ENCODE measurements around the gene MED26.

The MED26 gene

DNA sequence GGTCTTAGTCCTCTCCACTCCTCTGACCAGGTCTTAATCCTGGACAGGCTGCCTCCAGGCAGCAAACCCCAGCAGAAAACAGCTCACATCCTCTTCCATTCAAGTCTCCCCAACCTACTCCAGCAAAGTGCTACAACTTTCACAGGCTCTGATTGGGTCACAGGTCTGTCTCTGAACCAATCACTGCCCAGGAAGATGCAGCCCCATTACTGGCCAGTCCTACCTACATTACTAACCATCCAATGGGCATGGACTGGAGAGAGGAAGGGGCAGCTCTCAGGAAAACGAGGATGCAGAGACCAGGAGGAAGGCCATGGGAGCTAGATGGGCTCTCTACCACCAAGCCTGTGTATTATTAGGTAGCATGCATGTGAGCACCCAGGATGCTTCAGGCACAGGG lies 12.2 kb downstream of the MED26 start:
- H3K4me3 ChIP-seq (ENCODE audit: low read depth, low read length), result no peak overlapping the region

DNA sequence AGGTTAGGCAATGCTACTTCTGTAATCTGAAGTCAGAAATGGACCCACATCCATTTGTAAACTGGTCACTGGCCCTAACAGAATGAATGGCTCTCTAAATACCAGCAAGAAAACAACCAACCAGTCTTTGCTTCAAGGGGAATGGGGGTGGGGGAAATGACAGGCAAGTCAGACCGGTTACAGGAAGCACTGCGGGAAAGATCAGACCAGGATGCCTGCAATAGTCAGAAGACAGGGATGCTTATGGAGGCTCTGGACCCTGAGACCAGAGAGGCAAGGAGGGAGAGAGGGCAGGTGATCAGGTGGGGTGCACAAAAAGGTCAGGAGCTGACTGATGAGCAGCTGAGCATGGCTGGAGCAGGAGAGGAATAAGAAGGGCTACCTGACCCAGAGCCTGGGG lies 13.1 kb downstream of the MED26 start:
- H3K4me3 ChIP-seq (ENCODE audit: low read depth, low read length), result no peak overlapping the region

DNA sequence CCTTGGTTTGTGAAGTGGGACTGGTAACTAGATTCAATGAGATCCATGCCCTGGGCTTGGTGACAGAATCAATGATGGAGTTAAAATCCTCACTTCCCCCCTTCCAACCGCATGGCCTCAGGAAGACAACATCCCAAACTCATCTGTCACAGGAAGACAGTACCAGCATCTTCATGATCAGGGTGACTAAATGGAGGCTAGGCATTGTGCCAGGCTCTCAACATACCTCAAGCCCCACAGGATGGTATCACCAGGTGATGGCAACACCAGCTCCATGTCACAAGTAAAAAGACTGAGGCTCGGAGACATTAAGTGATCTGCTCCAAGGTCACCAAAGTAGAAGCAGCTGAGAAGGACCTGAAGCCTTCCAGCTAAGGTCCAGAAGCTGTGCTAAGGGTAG lies 14.2 kb downstream of the MED26 start:
- no peak overlapping the region for H3K4me3 ChIP-seq (ENCODE audit: low read depth, low read length)

- no peak overlapping the region for H3K4me3 ChIP-seq (ENCODE audit: low read depth, low read length)
These were observed 15.4 kb downstream of the MED26 start for GRCh38 chr19:16612636-16613035.

DNA sequence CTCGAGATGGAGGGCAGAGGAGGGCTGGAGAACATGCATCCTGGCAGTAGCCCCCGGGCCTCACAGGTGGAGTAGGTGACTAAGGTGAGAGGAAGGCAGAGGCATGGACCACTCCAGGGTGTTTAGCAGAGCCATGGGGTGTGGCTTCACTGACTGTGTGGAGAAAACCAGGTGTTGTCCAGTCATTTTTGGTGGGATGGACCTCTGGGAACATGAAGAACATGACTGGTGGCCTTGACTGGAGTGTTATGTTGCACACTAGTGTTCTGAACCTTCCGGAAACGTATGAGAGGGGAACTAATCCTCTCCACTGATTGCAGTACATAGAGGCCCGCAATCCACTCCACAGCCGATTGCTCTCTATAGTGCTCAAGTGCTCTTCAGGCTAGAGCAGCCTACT lies 16.9 kb downstream of the MED26 start:
- H3K4me3 ChIP-seq (ENCODE audit: low read depth, low read length), result no peak overlapping the region

DNA sequence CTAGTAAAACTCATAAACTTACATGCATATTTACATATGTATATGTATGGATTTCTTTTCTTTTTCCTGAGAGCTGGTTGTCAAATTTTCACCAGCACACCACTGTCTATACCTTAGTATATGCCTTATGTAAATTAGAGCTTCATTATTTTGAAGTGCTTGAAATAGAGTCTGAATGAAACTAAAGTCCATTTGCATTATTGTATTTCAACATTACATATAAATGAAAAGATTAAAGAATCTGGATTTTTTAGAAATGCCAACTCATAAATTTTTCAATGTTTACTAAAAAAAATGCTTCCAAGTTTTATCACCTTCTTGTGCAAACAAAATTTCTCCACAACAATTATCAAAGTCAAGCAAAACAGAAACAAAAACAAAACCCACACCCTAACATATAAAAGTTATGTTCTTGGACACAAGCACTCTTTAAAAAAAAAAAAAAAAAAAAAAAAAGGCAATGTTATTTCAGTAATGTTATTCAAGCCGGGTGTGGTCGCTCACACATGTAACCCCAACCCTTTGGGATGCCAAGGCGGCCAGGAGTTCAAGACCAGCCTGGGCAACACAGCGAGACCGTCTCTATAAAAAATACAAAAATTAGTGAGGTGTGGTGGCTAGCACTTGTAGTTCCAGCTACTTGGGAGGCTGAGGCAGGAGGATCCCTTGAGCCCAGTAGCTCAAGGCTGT lies 18.3 kb downstream of the MED26 start:
- no peak overlapping the region for H3K4me3 ChIP-seq (ENCODE audit: low read depth, low read length)

GRCh38 chr19:16608290-16608739 lies 19.7 kb downstream of the MED26 start:
- H3K4me3 ChIP-seq (ENCODE audit: low read depth, low read length), result no peak overlapping the region

- no peak overlapping the region for H3K4me3 ChIP-seq (ENCODE audit: low read depth, low read length)
These were observed 20.2 kb downstream of the MED26 start for GRCh38 chr19:16607819-16608218.

DNA sequence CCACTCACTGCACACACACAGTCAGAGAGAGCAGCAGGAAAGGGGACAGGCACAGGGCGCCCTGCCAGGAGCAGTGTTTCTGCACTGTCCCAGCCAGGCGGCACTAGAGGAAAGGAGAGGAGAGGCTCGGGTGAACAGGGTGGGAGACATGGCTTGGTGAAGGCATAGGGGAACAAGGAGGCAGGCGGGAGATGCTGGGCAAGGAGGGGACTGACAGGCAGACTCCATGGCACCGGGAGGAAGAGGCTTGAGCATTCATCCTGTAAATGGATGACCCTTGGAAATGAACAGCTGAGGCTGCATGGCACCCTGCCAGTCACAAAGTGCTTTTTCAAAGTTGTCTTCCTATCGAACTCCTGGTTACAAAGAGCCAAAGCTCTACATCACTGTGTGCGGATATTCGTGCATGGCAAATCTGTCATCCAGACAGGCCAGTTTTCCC lies 22.4 kb downstream of the MED26 start:
- no peak overlapping the region for H3K4me3 ChIP-seq (ENCODE audit: low read depth, low read length)

GRCh38 chr19:16605115-16605514 lies 22.9 kb downstream of the MED26 start:
- no peak overlapping the region for H3K4me3 ChIP-seq (ENCODE audit: low read depth, low read length)

GRCh38 chr19:16604615-16605014 lies 23.4 kb downstream of the MED26 start:
- H3K4me3 ChIP-seq (ENCODE audit: low read depth, low read length), result no peak overlapping the region

GRCh38 chr19:16603090-16603489 lies 24.9 kb downstream of the MED26 start:
- H3K4me3 ChIP-seq (ENCODE audit: low read depth, low read length), result no peak overlapping the region

DNA sequence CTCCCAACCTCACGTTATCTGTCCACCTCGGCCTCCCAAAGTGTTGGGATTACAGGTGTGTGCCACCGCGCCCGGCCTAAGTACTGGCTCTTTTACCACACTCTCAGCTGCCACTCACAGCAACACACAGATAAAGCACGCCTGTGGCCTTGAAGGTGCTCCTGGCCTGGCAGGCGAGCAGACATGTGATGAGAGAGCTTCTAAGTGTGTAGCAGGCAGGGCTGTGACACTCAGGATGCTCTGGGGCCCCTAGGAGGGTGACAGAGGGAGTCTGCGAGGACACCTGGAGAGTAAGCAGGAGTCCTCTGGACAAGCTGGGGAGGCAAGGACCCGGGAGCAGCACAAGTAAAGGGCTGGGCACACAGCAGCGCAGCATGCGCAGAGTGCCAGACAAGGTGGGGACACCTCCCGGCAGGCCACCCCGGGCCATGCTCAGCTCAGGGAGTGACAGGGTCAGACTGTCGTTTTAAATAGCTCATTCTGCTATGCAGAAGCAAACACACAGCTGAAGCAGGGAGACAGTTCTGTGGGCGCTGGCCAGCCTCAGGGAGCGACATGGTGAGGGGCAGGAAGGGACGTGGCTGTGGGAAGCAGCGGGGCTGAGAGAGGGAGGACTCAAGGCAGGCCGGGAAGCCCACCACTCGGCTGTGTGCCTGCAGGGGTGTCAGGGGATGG lies 26.5 kb downstream of the MED26 start:
- H3K4me3 ChIP-seq (ENCODE audit: low read depth, low read length), result no peak overlapping the region

DNA sequence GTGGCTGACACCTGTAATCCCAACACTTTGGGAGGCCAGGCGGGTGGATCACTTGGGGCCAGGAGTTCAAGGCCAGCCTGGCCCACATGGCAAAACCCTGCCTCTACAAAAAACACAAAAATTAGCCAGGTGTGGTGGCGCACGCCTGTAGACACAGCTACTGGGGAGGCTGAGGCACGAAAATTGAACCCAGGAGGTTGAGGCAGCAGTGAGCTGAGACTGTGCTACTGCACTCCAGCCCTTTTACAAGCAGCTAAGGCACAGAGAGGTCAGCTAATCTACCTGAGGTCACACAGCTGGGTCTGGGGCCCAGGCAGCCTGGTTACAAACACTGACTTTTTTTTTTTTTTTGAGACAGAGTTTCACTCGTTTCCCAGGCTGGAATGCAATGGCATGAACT lies 27.2 kb downstream of the MED26 start:
- no peak overlapping the region for H3K4me3 ChIP-seq (ENCODE audit: low read depth, low read length)

DNA sequence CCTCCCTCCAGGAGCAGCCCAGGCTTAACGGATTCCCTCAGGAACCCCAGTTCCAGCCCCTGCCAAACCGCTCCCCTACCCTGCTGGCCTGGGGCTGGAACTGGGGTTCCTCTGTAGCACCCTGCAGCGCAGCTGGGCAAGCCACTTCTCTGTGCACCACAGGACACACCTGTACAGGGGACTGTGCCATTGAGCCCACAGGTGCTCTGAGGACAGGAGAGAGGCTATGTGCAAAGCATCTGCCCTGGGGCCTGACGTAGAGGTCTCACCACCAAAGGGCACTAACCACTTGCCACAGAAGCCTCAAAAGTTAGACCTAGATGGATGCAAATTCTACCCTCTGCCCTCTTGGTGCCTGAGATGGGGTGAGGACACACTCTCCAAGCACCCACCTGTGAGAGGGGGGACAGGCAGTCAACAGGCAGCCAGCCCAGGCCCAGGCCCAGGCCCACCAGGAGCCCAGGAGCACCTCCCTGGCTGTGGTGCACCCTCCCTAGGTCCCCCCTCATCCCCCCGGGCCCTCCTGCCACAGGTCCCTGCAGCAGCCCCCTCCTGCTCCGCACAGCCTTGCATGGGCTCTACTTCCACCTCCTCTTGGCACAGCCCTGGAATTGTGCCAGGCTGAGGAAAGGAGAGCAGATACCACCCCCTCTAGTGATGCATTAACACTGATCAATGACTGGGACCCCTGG lies 28.2 kb downstream of the MED26 start:
- no peak overlapping the region for H3K4me3 ChIP-seq (ENCODE audit: low read depth, low read length)

DNA sequence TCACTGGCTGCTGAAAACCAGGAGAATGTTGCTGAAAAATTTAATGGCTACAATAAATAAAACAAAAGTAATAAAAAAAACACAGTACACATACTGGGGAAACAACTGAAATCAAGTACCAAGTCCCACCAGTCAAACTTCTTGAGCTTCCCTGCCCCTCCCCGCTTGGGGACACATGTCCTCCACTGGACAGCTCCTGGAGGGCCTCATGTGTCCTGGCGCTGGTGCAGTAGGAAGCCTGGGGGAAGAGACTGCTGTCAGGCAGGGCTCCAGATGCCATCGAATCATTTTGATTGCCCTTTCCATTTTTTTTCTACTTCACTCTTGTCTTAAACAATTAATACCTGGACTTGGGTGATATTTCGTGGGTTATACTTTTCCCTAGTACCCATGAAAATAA lies 29.2 kb downstream of the MED26 start:
- no peak overlapping the region for H3K4me3 ChIP-seq (ENCODE audit: low read depth, low read length)

GRCh38 chr19:16596399-16596798 lies 31.6 kb downstream of the MED26 start:
- no peak overlapping the region for H3K4me3 ChIP-seq (ENCODE audit: low read depth, low read length)

DNA sequence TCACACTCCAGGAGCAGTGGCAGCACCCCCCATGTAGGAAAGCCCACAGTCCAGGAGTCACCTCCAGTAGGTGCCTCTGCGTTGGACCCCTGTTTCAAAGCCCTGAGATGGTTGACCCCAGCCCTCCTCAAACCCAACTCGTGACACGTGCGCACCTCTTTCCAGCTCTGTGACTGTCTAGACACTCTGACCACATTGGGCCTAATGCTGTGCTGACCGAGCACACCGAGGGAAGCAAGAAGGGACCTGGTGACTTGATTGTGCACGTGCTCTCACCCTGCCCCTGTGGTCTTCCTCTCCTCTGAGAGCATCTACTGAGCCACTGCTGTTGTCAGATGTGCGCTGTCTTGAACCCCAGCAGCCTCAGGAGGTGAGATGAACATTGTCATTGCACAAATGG lies 32.9 kb downstream of the MED26 start:
- no peak overlapping the region for H3K4me3 ChIP-seq (ENCODE audit: low read depth, low read length)

GRCh38 chr19:16594681-16595091 lies 33.3 kb downstream of the MED26 start:
- H3K4me3 ChIP-seq (ENCODE audit: low read depth, low read length), result no peak overlapping the region

DNA sequence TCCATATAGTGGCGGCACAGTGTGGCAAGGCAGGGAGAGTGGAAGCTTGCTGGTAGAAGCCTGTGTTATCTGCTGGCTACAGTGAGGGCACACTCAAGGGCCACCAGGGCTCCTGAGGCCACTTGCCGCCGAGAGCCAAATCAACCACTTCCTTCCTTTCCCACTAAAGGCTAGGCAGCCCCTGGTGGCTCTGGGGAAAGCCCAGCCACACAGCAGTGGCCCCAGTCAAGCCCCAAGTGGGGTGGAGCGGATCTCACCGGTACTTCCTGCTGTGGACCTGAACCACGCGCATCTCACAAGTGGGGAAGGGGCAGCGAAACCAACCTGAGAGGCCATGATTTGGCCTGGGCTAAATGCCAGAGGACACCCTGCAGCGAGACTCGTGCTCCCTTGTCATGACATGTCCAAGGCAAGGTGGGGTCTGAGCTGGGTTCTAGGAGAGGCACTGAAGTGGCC lies 33.8 kb downstream of the MED26 start:
- no peak overlapping the region for H3K4me3 ChIP-seq (ENCODE audit: low read depth, low read length)

DNA sequence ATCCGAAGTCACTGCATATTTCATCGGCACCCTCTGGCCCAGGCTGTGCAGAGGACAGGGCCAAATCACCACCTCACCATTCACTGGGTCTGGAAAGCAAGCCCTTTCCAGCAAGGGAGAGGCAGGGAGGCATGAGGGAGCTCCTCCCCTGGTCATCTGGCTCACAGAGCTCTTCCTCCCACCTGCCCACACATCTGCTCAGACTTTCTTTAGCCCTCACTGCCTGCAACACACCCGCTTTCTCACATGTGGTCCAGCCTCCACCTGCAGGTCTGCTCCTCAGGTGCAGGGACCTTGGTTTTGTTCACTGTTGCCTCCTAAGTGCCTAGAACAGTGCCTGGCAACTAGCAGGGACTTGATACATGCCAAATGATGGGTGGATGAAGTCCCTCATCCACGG lies 34.8 kb downstream of the MED26 start:
- no peak overlapping the region for H3K4me3 ChIP-seq (ENCODE audit: low read depth, low read length)

All from iPS-11a (cell line).